HK-2 (cell line): ENCODE measurements around the gene NDUFV3.
"Not testable (repeated sequence)": the region's sequence is repeated elsewhere in the genome, so short reads cannot be mapped to it uniquely, and the experiment has no call there.

Source experiments
- DNase-seq: peaks from one replicate; pipeline ENCODE4 v3.0.0-alpha.2; 2018; ENCODE audit not compliant: unreplicated experiment

Gene NDUFV3

GRCh38 chr21:42900446-42900845 lies 7.3 kb downstream of the NDUFV3 start:
- no peak for DNase-seq

- no peak for DNase-seq
Measured at GRCh38 chr21:42903817-42904216, 10.7 kb downstream of the NDUFV3 start.

GRCh38 chr21:42905195-42905594 lies 12.1 kb downstream of the NDUFV3 start:
- no peak for DNase-seq

GRCh38 chr21:42906233-42906632 lies 13.1 kb downstream of the NDUFV3 start:
- no peak for DNase-seq

- DNase-seq: not testable (repeated sequence)
Measured at GRCh38 chr21:42908484-42908883, 15.4 kb downstream of the NDUFV3 start.

GRCh38 chr21:42911920-42912319 lies 18.8 kb downstream of the NDUFV3 start:
- not testable (repeated sequence) for DNase-seq

- no peak for DNase-seq
Measured at GRCh38 chr21:42913476-42913875, 20.4 kb downstream of the NDUFV3 start.

- no peak for DNase-seq
Measured at GRCh38 chr21:42918291-42918690, 25.2 kb downstream of the NDUFV3 start.

- no peak for DNase-seq
Measured at GRCh38 chr21:42921927-42922326, 28.8 kb downstream of the NDUFV3 start.

- DNase-seq: no peak
Measured at GRCh38 chr21:42922918-42923317, 29.8 kb downstream of the NDUFV3 start.

GRCh38 chr21:42923553-42924432 lies 30.7 kb downstream of the NDUFV3 start:
- DNase-seq: peak; percentile 70

GRCh38 chr21:42924433-42924751 lies 31.3 kb downstream of the NDUFV3 start:
- no peak for DNase-seq

GRCh38 chr21:42925114-42925926 lies 32.2 kb downstream of the NDUFV3 start, which contains the start of gene ERVH48-1:
TSS of gene ERVH48-1 (minus strand) at chr21:42925630. CDS start at chr21:42919006, 6,624 bp downstream.
- DNase-seq: no peak

- not testable (repeated sequence) for DNase-seq
Measured at GRCh38 chr21:42927474-42928200, 34.5 kb downstream of the NDUFV3 start.

- no peak for DNase-seq
Measured at GRCh38 chr21:42929969-42930368, 36.9 kb downstream of the NDUFV3 start.

GRCh38 chr21:42931560-42932235 lies 38.6 kb downstream of the NDUFV3 start:
- DNase-seq: no peak

- DNase-seq: not testable (repeated sequence)
Measured at GRCh38 chr21:42932378-42933136, 39.4 kb downstream of the NDUFV3 start.

GRCh38 chr21:42933137-42933970 lies 40.2 kb downstream of the NDUFV3 start:
- not testable (repeated sequence) for DNase-seq

GRCh38 chr21:42933973-42934372 lies 40.9 kb downstream of the NDUFV3 start:
- DNase-seq: not testable (repeated sequence)

- not testable (repeated sequence) for DNase-seq
Measured at GRCh38 chr21:42936360-42936759, 43.3 kb downstream of the NDUFV3 start.
